Measurements from ENCODE around the gene RNF225.
"Not testable (repeated sequence)": the region's sequence is repeated elsewhere in the genome, so short reads cannot be mapped to it uniquely, and the experiment has no call there.

Gene RNF225

DNA sequence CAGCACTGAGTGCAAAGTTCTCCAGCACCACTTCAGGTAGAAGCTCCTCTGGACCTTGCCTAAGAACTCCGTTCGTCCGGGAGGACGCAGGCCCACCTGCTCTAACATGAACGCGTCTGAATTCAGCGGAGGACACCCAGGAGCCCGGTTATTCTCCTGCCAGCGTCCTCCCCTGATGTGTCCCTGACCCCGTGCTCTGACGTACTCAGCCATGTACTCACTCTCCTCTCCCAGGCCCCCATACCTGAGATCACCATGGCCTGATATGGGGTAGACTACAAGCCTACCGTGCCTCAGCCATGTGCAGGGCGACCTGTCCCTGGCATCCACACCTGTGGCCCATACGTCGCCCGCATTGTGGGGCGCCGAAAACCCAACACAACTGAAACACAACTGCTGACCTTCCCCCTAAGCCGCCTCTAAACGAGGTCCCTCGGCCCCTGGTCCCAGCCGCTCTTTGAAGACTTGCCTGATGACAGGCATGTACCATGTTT, 12.2 kb downstream of the RNF225 start:
- H3K9me3 Mint-ChIP-seq: no peaks in the 10 kb centered on the region
- peaks cover 35% of the 10 kb centered on the region for H3K4me1 Mint-ChIP-seq (ENCODE audit: low read depth)
- peak overlapping the region; percentile 87 for H3K4me3 Mint-ChIP-seq
- peak overlapping the region; percentile 91 for H3K27ac Mint-ChIP-seq
- no peaks in the 10 kb centered on the region for H3K27me3 Mint-ChIP-seq
- peaks cover 4% of the 10 kb centered on the region for H3K36me3 Mint-ChIP-seq (ENCODE audit: low read depth)

GRCh38 chr19:58408152-58409009, 12.9 kb downstream of the RNF225 start, which contains the start of gene ZNF584:
Gene ZNF584 (plus strand): TSS chr19:58408649. CDS start chr19:58409148, 499 bp downstream.
- Mint-ChIP-seq H3K36me3 (ENCODE audit: low read depth) (peaks cover 9% of the 10 kb centered on the region), H3K4me3 (peak within 1 kb of the TSS; percentile 87), H3K27me3 (no peaks in the 10 kb centered on the region), H3K9me3 (no peaks in the 10 kb centered on the region), H3K4me1 (ENCODE audit: low read depth) (peaks cover 31% of the 10 kb centered on the region), H3K27ac (peak within 1 kb of the TSS; percentile 91)

GRCh38 chr19:58409010-58409790, 13.7 kb downstream of the RNF225 start:
- Mint-ChIP-seq H3K9me3 (no peaks in the 10 kb centered on the region), H3K36me3 (ENCODE audit: low read depth) (peaks cover 9% of the 10 kb centered on the region), H3K4me3 (peak overlapping the region; percentile 87), H3K4me1 (ENCODE audit: low read depth) (peaks cover 31% of the 10 kb centered on the region), H3K27ac (peak overlapping the region; percentile 91), H3K27me3 (no peaks in the 10 kb centered on the region)

DNA sequence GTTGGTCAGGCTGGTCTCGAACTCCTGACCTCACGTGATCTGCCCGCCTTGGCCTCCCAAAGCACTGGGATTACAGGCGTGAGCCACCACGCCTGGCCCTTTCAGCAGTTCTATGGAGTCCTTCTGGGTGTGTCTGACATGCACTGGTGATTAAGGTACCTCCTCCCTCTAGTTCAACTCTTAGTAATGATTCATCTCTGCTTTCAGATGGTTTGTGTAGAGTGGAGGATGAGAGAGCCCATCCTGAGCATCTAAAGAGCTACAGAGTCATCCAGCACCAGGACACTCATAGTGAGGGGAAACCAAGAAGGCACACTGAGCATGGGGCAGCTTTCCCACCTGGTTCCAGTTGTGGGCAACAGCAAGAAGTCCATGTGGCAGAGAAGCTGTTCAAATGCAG, 21.1 kb downstream of the RNF225 start:
- Mint-ChIP-seq H3K27me3 (no peaks in the 10 kb centered on the region), H3K4me3 (no peak overlapping the region), H3K27ac (no peak overlapping the region), H3K9me3 (no peaks in the 10 kb centered on the region), H3K36me3 (ENCODE audit: low read depth) (peaks cover 64% of the 10 kb centered on the region), H3K4me1 (ENCODE audit: low read depth) (no peaks in the 10 kb centered on the region)

DNA sequence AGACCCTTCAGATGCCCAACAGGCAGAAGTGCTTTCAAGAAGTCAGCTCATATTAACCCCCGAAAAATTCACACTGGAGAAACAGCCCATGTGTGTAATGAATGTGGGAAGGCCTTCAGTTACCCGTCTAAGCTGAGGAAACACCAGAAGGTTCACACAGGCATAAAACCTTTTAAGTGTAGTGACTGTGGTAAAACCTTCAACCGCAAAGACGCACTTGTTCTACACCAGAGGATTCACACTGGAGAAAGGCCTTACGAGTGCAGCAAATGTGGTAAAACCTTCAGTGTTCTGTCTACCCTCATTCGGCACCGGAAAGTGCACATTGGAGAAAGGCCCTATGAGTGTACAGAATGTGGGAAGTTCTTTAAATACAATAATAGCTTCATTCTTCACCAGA, 21.6 kb downstream of the RNF225 start:
- Mint-ChIP-seq H3K4me3 (no peak overlapping the region), H3K4me1 (ENCODE audit: low read depth) (no peaks in the 10 kb centered on the region), H3K27ac (no peak overlapping the region), H3K9me3 (no peaks in the 10 kb centered on the region), H3K27me3 (no peaks in the 10 kb centered on the region), H3K36me3 (ENCODE audit: low read depth) (peaks cover 67% of the 10 kb centered on the region)

DNA sequence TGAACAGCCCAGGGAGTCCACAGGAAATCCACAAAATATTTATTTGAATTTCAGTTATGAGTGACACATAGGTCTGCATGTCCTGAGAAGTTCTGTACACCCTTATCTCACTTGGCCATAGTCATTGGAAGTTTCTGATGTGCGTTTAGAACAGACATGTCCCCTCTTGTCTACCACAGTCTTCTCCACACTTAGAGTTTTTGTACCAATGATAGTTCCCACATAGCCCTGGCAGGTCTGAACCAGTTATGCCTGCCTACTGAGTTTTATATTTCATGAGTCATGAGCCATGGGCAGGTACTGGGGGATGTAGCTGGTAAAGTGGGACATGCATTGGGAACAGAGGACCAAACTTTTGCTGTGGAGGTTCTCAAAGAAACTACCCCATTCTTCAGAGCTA, 33.2 kb downstream of the RNF225 start:
- no peaks in the 10 kb centered on the region for H3K27me3 Mint-ChIP-seq
- peaks cover 60% of the 10 kb centered on the region for H3K36me3 Mint-ChIP-seq (ENCODE audit: low read depth)
- H3K4me1 Mint-ChIP-seq (ENCODE audit: low read depth): no peaks in the 10 kb centered on the region
- no peak overlapping the region for H3K4me3 Mint-ChIP-seq
- no peak overlapping the region for H3K27ac Mint-ChIP-seq
- peaks cover 21% of the 10 kb centered on the region for H3K9me3 Mint-ChIP-seq

- H3K9me3 Mint-ChIP-seq: peaks cover 26% of the 10 kb centered on the region
- H3K36me3 Mint-ChIP-seq (ENCODE audit: low read depth): peaks cover 69% of the 10 kb centered on the region
- no peak overlapping the region for H3K27ac Mint-ChIP-seq
- H3K4me1 Mint-ChIP-seq (ENCODE audit: low read depth): no peaks in the 10 kb centered on the region
- no peaks in the 10 kb centered on the region for H3K27me3 Mint-ChIP-seq
- H3K4me3 Mint-ChIP-seq: no peak overlapping the region
Observed at GRCh38 chr19:58429745-58430144, 34.3 kb downstream of the RNF225 start.

DNA sequence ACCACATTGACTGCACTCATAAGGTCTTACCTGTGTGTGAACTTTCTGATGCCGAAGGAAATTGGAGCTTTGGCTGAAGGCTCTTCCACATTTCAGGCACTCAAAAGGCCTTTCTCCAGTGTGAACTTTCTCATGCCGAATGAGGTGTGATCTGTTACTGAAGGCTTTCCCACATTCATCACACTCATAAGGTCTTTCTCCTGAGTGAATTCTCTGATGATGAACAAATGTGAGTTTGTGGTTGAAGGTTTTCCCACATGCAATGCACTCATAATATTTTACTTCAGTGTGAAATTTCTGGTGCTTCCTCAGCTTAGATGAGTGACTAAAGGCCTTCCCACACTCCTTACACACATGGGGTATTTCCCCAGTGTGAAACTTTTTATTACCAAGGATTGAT, 38.8 kb downstream of the RNF225 start:
- no peaks in the 10 kb centered on the region for H3K27me3 Mint-ChIP-seq
- no peak overlapping the region for H3K4me3 Mint-ChIP-seq
- H3K4me1 Mint-ChIP-seq (ENCODE audit: low read depth): peaks cover 12% of the 10 kb centered on the region
- no peak overlapping the region for H3K27ac Mint-ChIP-seq
- H3K36me3 Mint-ChIP-seq (ENCODE audit: low read depth): peaks cover 88% of the 10 kb centered on the region
- peaks cover 49% of the 10 kb centered on the region for H3K9me3 Mint-ChIP-seq

- Mint-ChIP-seq H3K27ac (peak within 1 kb of the TSS; percentile 92), H3K4me1 (ENCODE audit: low read depth) (peaks cover 28% of the 10 kb centered on the region), H3K27me3 (no peaks in the 10 kb centered on the region), H3K36me3 (ENCODE audit: low read depth) (peaks cover 54% of the 10 kb centered on the region), H3K9me3 (peaks cover 45% of the 10 kb centered on the region), H3K4me3 (peak within 1 kb of the TSS; percentile 86)
Observed at GRCh38 chr19:58439576-58440554, 44.4 kb downstream of the RNF225 start, which contains the start of gene ZNF132. Gene ZNF132 (minus strand): TSS chr19:58440153. CDS start chr19:58439821, 332 bp downstream.

DNA sequence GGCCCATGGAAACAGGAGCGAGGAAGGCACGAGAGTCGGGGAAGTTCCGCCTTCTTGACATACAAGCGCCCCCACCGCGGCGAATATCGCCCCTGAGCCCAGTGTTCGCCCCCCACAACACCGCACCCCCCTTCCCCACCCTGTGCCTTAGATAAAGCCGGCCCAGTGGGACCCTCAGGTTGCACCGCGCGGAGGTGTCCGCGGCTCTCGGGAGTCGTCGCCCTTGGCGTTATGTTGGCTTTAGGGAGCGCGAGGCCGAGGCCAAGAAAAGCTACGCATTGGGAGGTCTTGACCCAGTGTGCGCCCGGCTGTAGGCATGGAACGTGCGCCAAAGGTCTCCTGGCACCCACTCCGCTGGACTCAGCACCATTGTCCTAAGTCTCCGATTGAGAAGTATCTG, 45.1 kb downstream of the RNF225 start:
- peaks cover 39% of the 10 kb centered on the region for H3K9me3 Mint-ChIP-seq
- peaks cover 28% of the 10 kb centered on the region for H3K4me1 Mint-ChIP-seq (ENCODE audit: low read depth)
- H3K36me3 Mint-ChIP-seq (ENCODE audit: low read depth): peaks cover 47% of the 10 kb centered on the region
- no peaks in the 10 kb centered on the region for H3K27me3 Mint-ChIP-seq
- peak overlapping the region; percentile 86 for H3K4me3 Mint-ChIP-seq
- H3K27ac Mint-ChIP-seq: peak overlapping the region; percentile 92

DNA sequence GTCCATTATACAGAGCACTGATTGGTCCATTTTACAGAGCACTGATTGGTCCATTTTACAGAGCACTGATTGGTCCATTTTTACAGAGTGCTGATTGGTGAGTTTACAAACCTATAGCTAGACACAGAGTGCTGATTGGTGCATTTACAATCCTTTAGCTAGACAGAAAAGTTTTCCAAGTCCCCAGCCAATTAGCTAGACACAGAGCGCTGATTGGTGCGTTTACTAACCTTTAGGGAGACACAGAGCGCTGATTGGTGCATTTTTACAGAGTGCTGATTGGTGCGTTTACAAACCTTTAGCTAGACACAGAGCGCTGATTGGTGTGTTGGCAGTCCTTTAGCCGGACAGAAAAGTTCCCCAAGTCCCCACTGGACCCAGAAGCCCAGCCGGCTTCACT, 47.5 kb downstream of the RNF225 start:
- peaks cover 25% of the 10 kb centered on the region for H3K36me3 Mint-ChIP-seq (ENCODE audit: low read depth)
- not testable (repeated sequence) for H3K27ac Mint-ChIP-seq, H3K27me3 Mint-ChIP-seq, H3K4me3 Mint-ChIP-seq
- H3K9me3 Mint-ChIP-seq: peaks cover 26% of the 10 kb centered on the region
- H3K4me1 Mint-ChIP-seq (ENCODE audit: low read depth): peaks cover 25% of the 10 kb centered on the region

All from stimulated activated naive CD8-positive, alpha-beta T cell treated with anti-CD3 and anti-CD28 coated beads, Interleukin-15, Interleukin-2, amounts not matched to agents 100 ng/mL and 50 ng/mL, for 24 hours (primary cell).